DMS153 treated with DMSO at 0.1 percent for 48 hours (cell line): ENCODE data around the gene ASPM.
A peak's percentile ranks its signal among the peaks of the same experiment; 100 is the strongest.

Experiments
- DNase-seq: peaks from one replicate; lab custom pipeline; 2025; ENCODE audit not compliant: unreplicated experiment; lab: John Stamatoyannopoulos, UW

The ASPM gene

GRCh38 chr1:197146101-197147095, at the start of gene ASPM:
TSS of gene ASPM (minus strand) at chr1:197146669. CDS start at chr1:197146437, 232 bp downstream.
- peak; percentile 95 for DNase-seq

- no peak for DNase-seq
These were observed 48.6 kb upstream of the ASPM start for GRCh38 chr1:197195100-197195499.

GRCh38 chr1:197184190-197184589, 37.7 kb upstream of the ASPM start:
- DNase-seq = no peak

GRCh38 chr1:197183195-197183748, 36.8 kb upstream of the ASPM start:
- no peak for DNase-seq

GRCh38 chr1:197182716-197183115, 36.2 kb upstream of the ASPM start:
- DNase-seq = no peak

GRCh38 chr1:197181982-197182381, 35.5 kb upstream of the ASPM start:
- DNase-seq = no peak

GRCh38 chr1:197180252-197180878, 33.9 kb upstream of the ASPM start:
- peak; percentile 70 for DNase-seq

GRCh38 chr1:197178998-197179397, 32.5 kb upstream of the ASPM start:
- DNase-seq = no peak

- DNase-seq = no peak
These were observed 28.3 kb upstream of the ASPM start for GRCh38 chr1:197174818-197175217.

GRCh38 chr1:197173571-197174507, 27.4 kb upstream of the ASPM start:
- DNase-seq = no peak

- no peak for DNase-seq
These were observed 25.1 kb upstream of the ASPM start for GRCh38 chr1:197171531-197171930.

- DNase-seq = peak; percentile 23
These were observed 24.1 kb upstream of the ASPM start for GRCh38 chr1:197170538-197170937.

- DNase-seq = no peak
These were observed 13.0 kb upstream of the ASPM start for GRCh38 chr1:197159461-197159860.

- no peak for DNase-seq
These were observed 10.2 kb upstream of the ASPM start for GRCh38 chr1:197156692-197157091.

- DNase-seq = no peak
These were observed 6.2 kb upstream of the ASPM start for GRCh38 chr1:197152662-197153061.

- no peak for DNase-seq
These were observed 4.7 kb upstream of the ASPM start for GRCh38 chr1:197151185-197151584.

- DNase-seq = no peak
These were observed 4.0 kb upstream of the ASPM start for GRCh38 chr1:197150336-197151005.

GRCh38 chr1:197149340-197149739, 2.9 kb upstream of the ASPM start:
- no peak for DNase-seq

- DNase-seq = no peak
These were observed 934 bp downstream of the ASPM start for GRCh38 chr1:197145446-197146024.
